T47D (cell line): Measurements from ENCODE around the gene TMEM243.

Source experiments
- DNase-seq, 2 experiments: peaks; one replicate each; pipeline versions ENCODE4 v3.0.0 to v3.0.0-alpha.2; 2011 to 2012; ENCODE audit warnings: low read depth in 1 of 2, low spot score in 1 of 2
- JUND ChIP-seq: IDR thresholded peaks from 2 replicates; pipeline ENCODE4 v1.6.1; 2012; ENCODE audit warnings: low read depth
- in situ Hi-C: cut with HindIII; loops from 2 replicates; pipeline ENCODE4 v1.10.0; 2016; ENCODE audit warnings: low sequenced_read_pairs, low pct_unique_long_range_greater_than_20kb

TMEM243 gene

GRCh38 chr7:87173471-87173870 lies 46.1 kb downstream of the TMEM243 start:
- in situ Hi-C loops, result no loop called here
- TF ChIP-seq JUND, result no peak
- DNase-seq, result no peak

- no peak for TF ChIP-seq JUND
- in situ Hi-C loops, result no loop called here
- DNase-seq, result no peak
These were observed 48.1 kb downstream of the TMEM243 start for GRCh38 chr7:87171282-87171934.

- TF ChIP-seq JUND, result no peak
- in situ Hi-C loops, result no loop called here
These were observed 48.7 kb downstream of the TMEM243 start for GRCh38 chr7:87170828-87171227.

GRCh38 chr7:87164433-87164832 lies 55.1 kb downstream of the TMEM243 start:
- no peak for TF ChIP-seq JUND
- no peak for DNase-seq
- in situ Hi-C loops, result no loop called here

More at GRCh38 chr7:87170828-87171227, 48.7 kb downstream of the TMEM243 start:
- no peak for DNase-seq

- in situ Hi-C loops, result no loop called here
- no peak for DNase-seq
- TF ChIP-seq JUND, result no peak
These were observed 60.0 kb downstream of the TMEM243 start for GRCh38 chr7:87159538-87159937.

GRCh38 chr7:87156709-87157108 lies 62.8 kb downstream of the TMEM243 start:
- in situ Hi-C loops, result no loop called here
- DNase-seq, result no peak
- no peak for TF ChIP-seq JUND

- in situ Hi-C loops, result no loop called here
- TF ChIP-seq JUND, result no peak
- no peak for DNase-seq
These were observed 63.7 kb downstream of the TMEM243 start for GRCh38 chr7:87155788-87156187.

- in situ Hi-C loops, result no loop called here
- TF ChIP-seq JUND, result no peak
These were observed 65.0 kb downstream of the TMEM243 start for GRCh38 chr7:87154569-87154968.

GRCh38 chr7:87154166-87154565 lies 65.4 kb downstream of the TMEM243 start:
- in situ Hi-C loops, result no loop called here
- TF ChIP-seq JUND, result no peak
- no peak for DNase-seq

More at GRCh38 chr7:87154569-87154968, 65.0 kb downstream of the TMEM243 start:
- DNase-seq, result no peak

GRCh38 chr7:87152897-87153641 lies 66.5 kb downstream of the TMEM243 start:
- TF ChIP-seq JUND, result no peak
- in situ Hi-C loops, result no loop called here
- DNase-seq, result peak in 1 of 2 experiments; percentile 29

- in situ Hi-C loops, result no loop called here
- DNase-seq, result peak; percentile 91 to 98
- no peak for TF ChIP-seq JUND
These were observed 67.2 kb downstream of the TMEM243 start, which contains the start of gene DMTF1 for GRCh38 chr7:87152112-87152896. Gene DMTF1, plus strand, starts transcription at chr7:87152453. Its CDS starts 12,489 bp downstream, at chr7:87164942.

- in situ Hi-C loops, result no loop called here
- DNase-seq, result no peak
These were observed 67.8 kb downstream of the TMEM243 start for GRCh38 chr7:87151729-87152111.

More at GRCh38 chr7:87151729-87152111, 67.8 kb downstream of the TMEM243 start:
- no peak for TF ChIP-seq JUND
